Esophagus (tissue), 2 donors: ENCODE data around the gene AKR7A3. TPM values are rescaled to one million over a fixed set of nuclear protein-coding genes. Genes with fewer than 3 reads are reported as not detected.

Source experiments
- H3K27ac ChIP-seq, 2 donors: one replicate each; pipeline ENCODE4 v1.5.1; 2013; ENCODE audit warnings: low read depth in 2 of 2, mild to moderate bottlenecking in 2 of 2, inconsistent platforms in 1 of 2, low read length in 1 of 2, moderate library complexity in 1 of 2
- H3K27me3 ChIP-seq, 2 donors: one replicate each; pipeline ENCODE4 v1.6.1; 2013; ENCODE audit warnings: low read length in 2 of 2, control low read depth in 1 of 2, mild to moderate bottlenecking in 1 of 2; ENCODE audit not compliant: insufficient read depth in 2 of 2, control insufficient read depth in 1 of 2
- H3K36me3 ChIP-seq, 2 donors: one replicate each; pipeline ENCODE4 v1.6.1; 2013; ENCODE audit warnings: low read length in 1 of 2; ENCODE audit not compliant: control insufficient read depth in 2 of 2, insufficient read depth in 2 of 2
- H3K4me1 ChIP-seq, 2 donors: one replicate each; pipeline ENCODE4 v1.6.1; 2013; ENCODE audit warnings: low read length in 1 of 2; ENCODE audit not compliant: control insufficient read depth in 2 of 2, insufficient read depth in 2 of 2
- H3K4me3 ChIP-seq, 2 donors: one replicate each; pipeline ENCODE4 v1.5.1; 2013; ENCODE audit warnings: low read length in 2 of 2, mild to moderate bottlenecking in 2 of 2, low read depth in 1 of 2, moderate library complexity in 1 of 2
- H3K9me3 ChIP-seq, 2 donors: one replicate each; pipeline ENCODE4 v1.6.1; 2013; ENCODE audit warnings: mild to moderate bottlenecking in 2 of 2, low read depth in 1 of 2, low read length in 1 of 2, moderate library complexity in 1 of 2; ENCODE audit not compliant: control insufficient read depth in 2 of 2, insufficient read depth in 1 of 2
- WGBS, 2 donors: extraction: QIAGEN DNeasy Blood & Tissue Kit; methylation state at CpG; one replicate each; pipeline ENCODE4 v1.1.7; 2013; 5-methylcytosine and 5-hydroxymethylcytosine counted together
- polyA plus RNA-seq, 2 donors: library from polyadenylated mRNA; stranded (reverse); fragments of 200-250 nt; gene quantifications; one replicate each; pipeline ENCODE4 v1.2.3, GENCODE V29; 2013
- donor health status: healthy with polysubstance abuse.
- donor health status: Bipolar disorder and iron deficiency.

Gene AKR7A3
- polyA plus RNA-seq, 2 donors = 1.3 to 1.4 TPM

DNA sequence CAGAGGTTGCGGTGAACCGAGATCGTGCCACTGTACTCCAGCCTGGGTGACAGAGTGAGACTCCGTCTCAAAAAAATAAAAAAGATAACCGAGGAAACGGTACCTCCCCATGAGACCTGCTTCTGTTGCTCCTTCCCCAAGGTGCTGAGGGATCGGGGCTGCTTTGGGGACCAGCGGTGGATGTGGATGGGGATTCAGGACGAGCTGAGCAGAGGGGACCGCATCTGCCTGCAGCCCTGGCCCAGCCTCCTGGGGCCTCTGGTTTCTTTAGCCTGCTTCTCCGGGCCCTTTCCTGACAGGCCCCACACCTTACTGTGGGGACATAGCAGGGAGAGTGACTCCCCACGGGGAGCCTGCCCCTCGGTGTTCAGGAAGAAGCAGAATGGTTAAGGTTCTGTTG, 40.6 kb upstream of the AKR7A3 start:
- H3K27ac ChIP-seq = no peak overlapping the region
- H3K4me3 ChIP-seq = no peak overlapping the region
- no peaks in the 10 kb centered on the region for H3K4me1 ChIP-seq
- 90% methylated on average over 13 of the region's 13 CpGs for WGBS, 2 donors
- H3K9me3 ChIP-seq = no peaks in the 10 kb centered on the region
- H3K36me3 ChIP-seq = peaks cover 13 to 39% of the 10 kb centered on the region in 2 donors
- no peaks in the 10 kb centered on the region for H3K27me3 ChIP-seq

DNA sequence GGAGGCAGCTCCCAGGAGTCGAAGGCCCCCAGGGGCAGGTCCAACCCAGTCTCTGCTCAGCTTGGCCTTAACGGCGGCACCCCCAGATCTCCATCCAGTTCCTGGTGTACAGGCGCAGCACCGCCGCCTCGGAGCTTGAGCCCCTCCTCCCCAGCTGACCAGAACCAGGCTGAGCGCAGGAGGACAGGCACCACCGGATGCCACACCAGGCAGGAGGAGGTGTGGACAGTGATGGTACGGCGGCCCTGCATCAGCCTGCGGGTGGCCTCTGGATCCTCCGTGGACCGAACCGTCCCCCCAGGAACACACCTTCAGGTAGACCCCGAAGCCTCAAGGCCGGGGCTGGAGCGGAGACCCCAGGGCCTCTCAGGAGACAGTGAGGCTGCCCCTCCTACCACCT, 39.9 kb upstream of the AKR7A3 start:
- H3K27ac ChIP-seq = no peak overlapping the region
- 93 to 94% methylated on average over 18 of the region's 18 CpGs for WGBS, 2 donors
- no peaks in the 10 kb centered on the region for H3K27me3 ChIP-seq
- no peak overlapping the region for H3K4me3 ChIP-seq
- no peaks in the 10 kb centered on the region for H3K9me3 ChIP-seq
- peaks cover 17 to 44% of the 10 kb centered on the region in 2 donors for H3K36me3 ChIP-seq
- H3K4me1 ChIP-seq = no peaks in the 10 kb centered on the region

DNA sequence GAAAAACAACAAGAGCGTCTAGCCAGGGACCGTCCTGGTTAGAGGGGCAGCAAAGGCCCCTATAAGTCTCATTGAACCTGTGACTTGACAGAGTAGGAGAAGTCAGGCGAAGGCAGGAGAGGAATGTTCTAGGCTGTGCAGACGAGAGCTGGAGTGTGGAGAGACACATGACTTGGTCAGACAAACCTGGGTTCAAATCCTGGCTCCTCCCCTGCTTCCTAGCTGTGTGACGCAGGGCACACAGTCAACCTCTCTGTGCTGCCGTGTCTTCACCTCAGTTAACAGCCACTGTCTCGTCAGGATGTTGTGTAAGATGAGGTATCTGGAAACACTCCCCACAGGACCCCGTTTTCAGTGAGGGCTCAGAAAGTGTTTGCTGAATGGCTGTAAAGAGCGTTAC, 39.2 kb upstream of the AKR7A3 start:
- no peaks in the 10 kb centered on the region for H3K4me1 ChIP-seq
- 84 to 89% methylated on average over 9 of the region's 9 CpGs for WGBS, 2 donors
- no peaks in the 10 kb centered on the region for H3K9me3 ChIP-seq
- H3K4me3 ChIP-seq = no peak overlapping the region
- H3K27ac ChIP-seq = no peak overlapping the region
- H3K36me3 ChIP-seq = peaks cover 17 to 44% of the 10 kb centered on the region in 2 donors
- H3K27me3 ChIP-seq = no peaks in the 10 kb centered on the region

DNA sequence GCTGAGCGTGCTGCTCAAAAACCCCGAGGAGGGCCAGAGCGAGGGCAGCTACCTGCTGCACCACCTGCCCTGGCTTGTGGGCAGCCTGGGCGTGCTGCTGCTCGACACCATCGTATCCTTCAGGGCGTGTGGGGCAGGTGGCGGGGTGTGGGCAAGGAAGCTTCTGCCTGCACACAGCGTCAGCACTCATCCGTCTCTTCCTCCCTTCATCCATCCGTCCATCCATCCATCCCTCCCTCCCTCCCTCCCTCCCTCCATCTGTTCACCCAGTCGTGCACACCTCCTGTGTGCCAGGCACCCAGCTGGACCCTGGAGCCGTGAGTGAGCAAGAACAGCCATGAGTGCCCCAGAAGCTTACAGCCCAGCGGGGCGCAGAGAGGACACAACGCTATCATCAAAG, 38.7 kb upstream of the AKR7A3 start:
- Histone ChIP-seq H3K9me3 (no peaks in the 10 kb centered on the region), H3K4me1 (no peaks in the 10 kb centered on the region), H3K4me3 (no peak overlapping the region), H3K27ac (no peak overlapping the region), H3K36me3 (peaks cover 17 to 46% of the 10 kb centered on the region in 2 donors), H3K27me3 (no peaks in the 10 kb centered on the region)
- 67 to 83% methylated on average over 16 of the region's 16 CpGs for WGBS, 2 donors

DNA sequence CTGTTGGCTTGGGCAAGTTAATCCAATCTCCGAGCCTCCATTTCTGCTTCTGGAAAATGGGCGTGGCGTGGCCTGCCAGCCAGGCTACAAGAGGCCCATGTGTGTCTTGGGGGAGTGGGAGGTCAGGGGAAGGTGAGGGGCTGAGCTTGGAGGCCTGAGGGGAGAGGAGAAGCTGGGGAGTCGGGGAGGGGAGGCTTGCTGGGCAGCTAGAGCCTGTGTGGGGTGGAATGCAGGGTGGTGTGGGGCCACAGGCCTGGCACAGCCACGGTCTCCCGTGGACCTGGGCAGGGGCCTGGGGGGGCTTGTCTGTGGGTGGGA, 38.1 kb upstream of the AKR7A3 start:
- Histone ChIP-seq H3K36me3 (peaks cover 17 to 47% of the 10 kb centered on the region in 2 donors), H3K27me3 (no peaks in the 10 kb centered on the region), H3K4me3 (no peak overlapping the region), H3K4me1 (no peaks in the 10 kb centered on the region), H3K9me3 (no peaks in the 10 kb centered on the region), H3K27ac (no peak overlapping the region)
- 79 to 87% methylated on average over 6 of the region's 6 CpGs for WGBS, 2 donors

DNA sequence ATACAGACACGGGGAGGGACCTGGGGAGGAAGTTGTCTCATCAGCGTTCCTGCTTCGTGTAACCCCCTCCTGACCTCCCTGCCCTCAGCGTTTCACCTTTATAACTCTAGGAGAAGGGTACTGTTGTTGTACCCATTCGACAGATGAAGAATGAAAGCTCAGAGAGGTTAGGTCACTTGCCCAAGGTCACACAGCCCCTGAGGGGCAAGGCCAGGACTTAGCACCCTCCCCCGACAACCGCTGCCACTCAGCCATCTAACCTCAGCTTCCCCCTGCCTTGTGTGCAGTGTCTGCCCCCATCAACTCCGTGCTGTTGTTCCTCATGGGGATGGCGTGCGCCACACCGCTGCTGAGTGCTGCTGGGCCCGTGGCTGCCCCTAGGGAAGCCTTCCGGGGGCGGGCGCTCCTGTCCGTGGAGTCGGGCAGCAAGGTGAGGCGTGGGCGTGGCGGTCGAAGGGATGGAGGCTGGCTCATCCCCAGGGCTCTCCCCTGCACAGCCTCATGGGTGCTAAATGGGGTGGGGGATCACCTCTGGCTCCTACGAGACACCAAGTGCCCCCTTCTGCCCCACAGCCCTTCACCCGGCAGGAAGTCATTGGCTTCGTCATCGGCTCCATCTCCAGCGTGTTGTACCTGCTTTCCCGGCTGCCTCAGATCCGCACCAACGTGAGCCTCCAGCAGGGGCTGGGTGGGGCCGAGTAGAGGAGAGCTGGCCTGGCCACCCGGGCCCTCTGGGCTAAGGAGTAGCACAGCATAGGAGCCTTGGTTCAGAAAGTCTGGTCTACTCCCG, 37.6 kb upstream of the AKR7A3 start:
- H3K4me3 ChIP-seq = no peak overlapping the region
- H3K36me3 ChIP-seq = peaks cover 17 to 47% of the 10 kb centered on the region in 2 donors
- WGBS, 2 donors = 85 to 86% methylated on average over 32 of the region's 32 CpGs
- H3K27me3 ChIP-seq = no peaks in the 10 kb centered on the region
- H3K9me3 ChIP-seq = no peaks in the 10 kb centered on the region
- no peaks in the 10 kb centered on the region for H3K4me1 ChIP-seq
- H3K27ac ChIP-seq = no peak overlapping the region

DNA sequence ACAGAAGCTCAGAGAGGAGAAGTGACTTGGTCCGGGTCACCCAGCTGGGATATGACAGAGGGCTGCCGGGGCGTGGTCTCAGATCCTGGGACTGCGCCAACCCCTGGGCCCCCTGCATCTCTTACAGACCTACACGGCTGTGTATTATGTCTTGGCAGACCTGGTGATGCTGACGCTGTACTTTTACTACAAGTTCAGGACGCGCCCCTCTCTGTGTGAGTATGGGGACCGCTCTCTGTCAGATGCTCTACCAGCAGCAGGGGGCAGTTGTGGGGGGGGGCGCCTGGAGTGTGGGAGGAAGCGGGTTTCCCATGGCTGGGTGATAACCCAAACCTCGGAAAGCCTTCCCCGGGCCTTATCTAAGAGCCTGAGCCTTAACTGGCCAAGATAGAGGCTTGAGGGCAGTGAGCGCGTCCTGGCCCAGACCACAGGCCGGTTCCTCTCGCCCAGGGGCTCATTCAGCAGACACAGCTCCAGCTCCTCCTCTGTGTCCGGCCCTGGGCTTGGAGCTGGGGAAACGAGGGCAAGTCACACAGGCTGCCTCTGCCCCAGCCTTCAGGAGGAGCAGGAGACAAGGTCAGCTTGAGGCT, 36.9 kb upstream of the AKR7A3 start:
- Histone ChIP-seq H3K27me3 (no peaks in the 10 kb centered on the region), H3K9me3 (no peaks in the 10 kb centered on the region), H3K4me1 (no peaks in the 10 kb centered on the region), H3K27ac (no peak overlapping the region), H3K36me3 (peaks cover 17 to 47% of the 10 kb centered on the region in 2 donors), H3K4me3 (no peak overlapping the region)
- WGBS, 2 donors = 83 to 89% methylated on average over 19 of the region's 19 CpGs

DNA sequence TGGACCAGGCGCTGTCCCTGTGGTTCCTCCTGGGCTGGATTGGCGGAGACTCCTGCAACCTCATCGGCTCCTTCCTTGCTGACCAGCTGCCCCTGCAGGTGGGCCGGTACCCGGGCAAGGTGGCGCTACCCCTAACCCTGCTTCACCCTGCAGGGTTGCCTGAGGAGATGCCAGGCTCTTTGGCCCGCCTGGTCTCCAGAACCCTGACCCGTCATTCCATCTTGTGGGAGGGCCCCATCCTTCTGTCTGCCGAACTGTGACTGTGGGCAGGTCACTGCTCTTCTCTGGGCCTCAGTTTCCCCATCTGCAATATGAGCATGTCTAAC, 36.1 kb upstream of the AKR7A3 start:
- Histone ChIP-seq H3K4me3 (no peak overlapping the region), H3K27me3 (no peaks in the 10 kb centered on the region), H3K9me3 (no peaks in the 10 kb centered on the region), H3K4me1 (no peaks in the 10 kb centered on the region), H3K36me3 (peaks cover 17 to 45% of the 10 kb centered on the region in 2 donors), H3K27ac (no peak overlapping the region)
- WGBS, 2 donors = 95 to 96% methylated on average over 9 of the region's 9 CpGs

DNA sequence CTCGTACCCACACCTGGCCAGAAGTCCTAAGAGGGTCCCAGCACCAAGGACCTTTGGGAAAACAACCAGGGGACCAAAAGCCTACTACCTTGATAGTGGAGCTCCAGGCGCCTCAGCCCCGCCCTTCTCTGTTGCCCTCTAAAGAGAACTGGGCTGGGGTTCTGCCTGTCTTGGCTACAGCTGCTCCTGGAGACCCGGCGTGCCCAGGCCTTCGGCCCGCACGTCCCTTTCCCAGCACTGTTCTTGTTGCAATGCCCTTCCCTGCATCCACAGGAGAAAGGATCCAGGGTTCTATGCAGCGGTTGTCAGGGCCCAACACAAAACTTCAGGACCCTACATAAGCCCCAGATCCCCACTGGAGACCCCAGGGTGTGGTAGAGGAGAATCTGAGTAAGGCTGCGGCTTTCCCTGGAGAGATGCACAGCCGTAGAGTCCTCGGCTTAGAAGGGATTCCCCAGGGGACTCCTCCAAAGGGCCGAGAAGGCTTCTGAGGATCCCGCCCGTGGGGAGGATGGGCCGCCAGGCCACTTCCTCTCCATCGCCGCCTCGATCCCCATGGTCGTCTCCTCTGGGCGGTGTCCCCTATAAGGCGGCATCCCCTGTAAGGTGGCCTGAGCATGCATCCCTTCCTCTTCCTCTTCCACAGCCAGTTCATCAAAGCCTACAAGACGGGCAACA, 35.6 kb upstream of the AKR7A3 start:
- H3K36me3 ChIP-seq = peaks cover 17 to 41% of the 10 kb centered on the region in 2 donors
- H3K4me1 ChIP-seq = no peaks in the 10 kb centered on the region
- H3K9me3 ChIP-seq = no peaks in the 10 kb centered on the region
- WGBS, 2 donors = 92 to 93% methylated on average over 23 of the region's 23 CpGs
- no peaks in the 10 kb centered on the region for H3K27me3 ChIP-seq
- no peak overlapping the region for H3K27ac ChIP-seq
- no peak overlapping the region for H3K4me3 ChIP-seq
